GM19025 (cell line): ENCODE results near the gene MFGE8.

Experiments
- ATAC-seq: cut with Tn5 transposase; IDR thresholded peaks from one replicate; pipeline ENCODE4 v1.9.1; 2021; ENCODE audit warnings: mild to moderate bottlenecking, low read depth, moderate library complexity; ENCODE audit not compliant: unreplicated experiment

Gene MFGE8

GRCh38 chr15:88920186-88920891 is 7.2 kb upstream of the MFGE8 start:
- ATAC-seq, result no peak

DNA sequence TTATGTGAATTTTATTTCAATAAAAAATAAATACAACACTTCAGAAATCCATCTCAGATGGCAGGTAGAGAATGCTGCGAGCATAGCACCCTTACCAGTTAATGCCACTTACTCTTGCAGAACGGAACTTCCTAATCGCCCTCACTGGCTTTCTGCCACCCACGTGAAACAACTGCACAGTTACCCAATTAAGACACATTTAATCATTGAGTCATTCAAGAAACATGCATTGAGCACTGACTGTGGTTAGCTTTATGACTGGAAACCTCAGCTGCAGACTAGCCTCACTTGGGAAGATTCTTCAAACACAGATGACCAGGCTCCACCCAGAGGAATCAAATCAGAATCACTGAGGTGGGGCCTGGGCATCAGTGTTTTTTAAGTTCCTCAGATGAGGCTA is 5.6 kb upstream of the MFGE8 start:
- ATAC-seq, result no peak

DNA sequence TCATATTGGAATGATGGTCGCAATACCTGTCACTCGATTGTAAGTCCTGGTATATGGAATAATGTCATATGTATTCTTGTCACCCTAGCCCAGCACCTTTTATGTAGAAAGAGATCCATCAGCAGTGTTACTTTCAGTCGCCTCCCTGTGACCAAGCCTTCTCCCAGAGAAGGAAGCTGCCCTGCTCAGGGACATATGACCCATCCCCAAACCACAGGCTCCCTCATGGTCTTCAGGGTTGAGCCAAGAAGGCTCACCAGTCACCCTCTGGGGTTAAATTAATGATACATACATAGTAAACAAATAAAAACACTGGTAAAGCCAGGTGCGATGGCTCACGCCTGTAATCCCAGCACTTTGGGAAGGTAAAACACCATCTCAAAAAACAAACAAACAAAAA is 4.6 kb upstream of the MFGE8 start:
- no peak for ATAC-seq

DNA sequence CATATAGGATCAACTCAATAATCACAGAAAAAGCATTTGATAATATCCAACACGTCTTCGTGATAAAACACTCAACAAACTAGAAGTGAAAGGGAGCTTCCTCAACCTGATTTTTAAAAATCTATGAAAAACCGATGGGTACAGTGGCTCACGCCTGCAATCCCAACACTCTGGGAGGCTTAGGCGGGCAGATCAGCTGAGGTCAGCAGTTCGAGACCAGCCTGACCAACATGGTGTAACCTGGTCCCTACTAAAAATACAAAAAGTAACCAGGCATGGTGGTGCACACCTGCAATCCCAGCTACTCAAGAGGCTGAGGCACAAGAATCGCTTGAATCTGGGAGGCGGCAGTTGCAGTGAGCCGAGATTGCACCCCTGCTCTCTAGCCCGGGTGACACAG is 2.2 kb upstream of the MFGE8 start:
- ATAC-seq, result no peak

GRCh38 chr15:88913850-88914169 is 631 bp upstream of the MFGE8 start:
- no peak for ATAC-seq

GRCh38 chr15:88912500-88912921 is 668 bp downstream of the MFGE8 start:
- no peak for ATAC-seq

DNA sequence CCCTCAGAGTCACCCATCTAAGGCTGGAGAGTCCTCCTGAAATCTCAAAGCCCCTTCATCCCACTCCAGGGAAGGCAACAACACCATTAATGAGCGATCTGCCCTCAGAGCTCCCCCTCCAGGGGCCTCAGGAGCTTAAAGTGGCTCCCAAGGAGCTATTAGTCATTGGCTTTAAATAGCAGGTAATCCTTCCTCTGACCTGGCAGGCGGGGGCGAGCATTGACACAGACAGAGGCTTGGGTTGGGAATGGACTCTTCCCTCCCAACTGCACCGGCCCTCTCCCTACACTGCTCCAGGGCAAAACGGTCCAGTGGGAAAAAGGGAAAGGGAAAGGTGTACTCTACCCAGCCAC is 1.4 kb downstream of the MFGE8 start:
- no peak for ATAC-seq

DNA sequence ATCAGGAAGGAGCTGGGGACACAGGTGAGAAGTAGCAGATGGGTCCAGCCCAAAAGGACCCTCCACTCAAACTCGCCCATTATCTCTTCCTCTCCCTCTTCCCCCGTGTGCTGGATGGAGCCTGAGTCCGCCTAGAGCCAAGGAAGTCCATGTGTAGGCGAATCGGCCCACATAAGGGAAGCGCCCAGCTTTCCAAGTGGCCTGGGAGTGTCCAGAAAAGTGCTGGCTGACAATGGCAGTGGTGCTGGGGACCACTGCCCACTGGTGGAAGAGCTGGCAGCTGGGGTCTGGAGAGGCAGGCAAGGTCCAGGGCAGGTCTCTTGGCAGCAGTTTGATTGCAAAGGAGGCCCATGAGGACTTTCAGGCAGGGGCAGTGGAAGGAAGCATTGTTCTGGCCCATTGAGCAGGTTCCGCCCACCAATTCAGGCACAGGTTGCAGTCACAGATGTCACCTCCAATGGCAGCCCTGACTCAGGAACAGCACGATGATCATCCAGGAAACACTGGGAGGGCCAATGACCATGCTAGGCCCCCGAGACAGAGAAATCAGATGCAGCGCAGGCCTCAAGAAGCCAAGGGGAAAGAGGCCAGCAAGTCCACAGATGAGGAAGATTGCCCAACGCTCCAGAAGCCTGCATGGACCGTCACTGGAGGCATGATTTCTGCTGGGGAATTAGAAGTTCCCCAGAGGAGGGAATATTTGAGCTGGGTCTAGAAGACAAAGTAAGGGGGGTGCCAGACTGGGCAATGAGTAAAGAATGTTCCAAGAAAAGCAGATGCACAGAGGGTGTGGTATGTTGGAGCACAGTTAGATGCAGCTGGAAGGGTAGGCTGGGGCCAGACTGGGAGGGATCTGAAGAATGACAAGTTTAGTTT is 3.0 kb downstream of the MFGE8 start:
- ATAC-seq, result no peak

DNA sequence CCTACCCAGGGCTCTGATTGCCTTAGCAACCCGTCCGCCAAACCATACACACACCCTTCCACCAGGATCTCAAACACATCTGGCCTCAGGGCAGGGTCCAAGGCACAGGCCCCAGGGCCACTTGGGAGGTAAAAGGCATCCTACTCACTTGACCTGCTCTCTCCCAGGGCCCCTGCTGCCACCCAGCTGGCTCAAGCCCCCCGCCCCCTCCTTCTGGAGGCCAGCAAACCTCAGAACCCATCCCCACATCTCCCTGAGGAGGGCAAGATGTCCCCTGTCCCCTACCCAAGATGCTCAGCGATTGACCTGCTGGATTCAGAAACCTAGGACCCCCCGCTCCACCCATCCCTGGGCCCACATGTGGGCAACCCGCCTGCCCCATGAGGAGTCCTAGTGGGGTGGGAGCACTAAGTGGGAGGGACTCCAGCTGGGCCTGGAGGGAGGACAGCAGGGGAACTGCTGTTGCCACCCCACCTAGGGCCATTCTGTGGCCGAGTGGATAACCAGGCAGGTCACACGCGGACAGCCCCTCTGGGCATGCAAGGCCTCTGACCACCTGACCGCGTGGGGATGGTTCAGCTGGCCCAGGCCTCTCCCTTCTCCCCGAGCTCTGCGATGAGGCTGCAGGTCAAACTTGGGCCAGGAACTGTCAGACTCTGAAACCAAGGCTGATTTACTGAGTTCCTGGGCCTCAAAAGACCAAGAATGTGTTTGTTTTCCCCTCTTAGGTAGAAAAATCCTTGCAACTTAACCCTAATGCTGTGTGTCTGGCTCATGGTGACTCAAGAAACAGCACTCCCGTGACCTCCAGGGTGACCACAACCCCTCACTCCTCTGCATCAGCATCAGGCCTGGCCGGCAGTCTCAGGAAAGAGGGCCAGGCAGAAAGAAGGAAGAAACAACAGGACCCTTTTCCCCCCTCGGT is 4.2 kb downstream of the MFGE8 start:
- ATAC-seq, result no peak

GRCh38 chr15:88908123-88908522 is 5.1 kb downstream of the MFGE8 start:
- no peak for ATAC-seq

DNA sequence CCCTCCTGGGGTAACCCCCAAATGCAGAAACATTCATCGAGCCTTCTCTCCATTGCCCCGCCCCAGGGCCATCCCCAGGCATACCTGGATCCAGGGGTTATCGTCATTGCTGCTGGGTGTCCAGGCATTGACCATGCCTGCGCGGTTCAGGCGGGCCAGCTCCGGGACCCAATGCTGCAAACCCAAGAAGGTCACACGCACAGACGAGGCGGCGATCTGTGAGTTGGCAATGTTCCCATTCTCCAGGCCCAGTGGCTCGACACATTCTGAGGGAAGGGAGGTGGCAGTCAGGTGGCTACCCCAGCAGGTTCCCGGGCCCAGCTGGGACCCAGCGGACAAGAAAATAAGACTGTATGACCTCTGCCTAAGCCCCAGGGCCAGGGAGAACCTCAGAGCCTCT is 6.1 kb downstream of the MFGE8 start:
- ATAC-seq, result no peak

- ATAC-seq, result no peak
Measured at GRCh38 chr15:88906551-88906950, 6.6 kb downstream of the MFGE8 start.

- no peak for ATAC-seq
Measured at GRCh38 chr15:88906130-88906529, 7.0 kb downstream of the MFGE8 start.

GRCh38 chr15:88905576-88905975 is 7.6 kb downstream of the MFGE8 start:
- ATAC-seq, result no peak

- ATAC-seq, result peak; percentile 73
Measured at GRCh38 chr15:88904624-88905327, 8.4 kb downstream of the MFGE8 start.

DNA sequence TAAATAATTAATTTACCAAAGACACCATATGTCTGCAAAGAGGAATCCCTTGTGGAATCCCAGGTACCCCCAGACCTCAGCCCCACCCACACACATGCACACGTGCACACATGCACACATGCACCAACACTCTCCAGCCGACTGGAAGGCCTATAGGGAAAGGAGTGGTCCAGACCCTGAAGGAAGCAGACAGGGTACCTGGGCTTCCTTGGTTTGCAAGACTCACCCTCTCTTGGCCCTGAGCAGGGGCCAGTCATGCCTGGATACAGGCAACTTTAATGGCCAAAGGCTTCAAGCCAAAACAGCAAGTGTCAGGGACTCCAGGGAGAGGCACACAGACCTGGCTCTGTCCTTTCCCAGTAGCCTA is 8.9 kb downstream of the MFGE8 start:
- no peak for ATAC-seq

DNA sequence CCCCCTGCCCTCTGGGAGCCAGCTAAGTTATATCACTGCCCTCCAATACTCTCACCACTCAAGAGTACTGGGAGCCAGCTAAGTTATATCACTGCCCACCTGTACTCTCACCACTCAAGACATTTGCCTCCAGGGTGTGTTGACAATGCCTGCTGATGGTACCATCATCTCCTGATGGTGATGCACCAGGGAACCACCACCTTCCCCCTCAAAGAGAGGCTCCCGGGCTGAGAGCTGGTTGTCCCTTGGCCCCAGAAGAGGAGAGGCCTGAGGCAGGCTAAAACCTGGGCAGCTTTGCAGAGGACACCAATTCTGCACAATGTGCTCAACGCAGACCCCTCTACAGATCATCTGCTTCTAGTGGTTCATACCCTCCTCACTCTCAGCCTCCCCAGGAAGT is 10.3 kb downstream of the MFGE8 start:
- ATAC-seq, result no peak

DNA sequence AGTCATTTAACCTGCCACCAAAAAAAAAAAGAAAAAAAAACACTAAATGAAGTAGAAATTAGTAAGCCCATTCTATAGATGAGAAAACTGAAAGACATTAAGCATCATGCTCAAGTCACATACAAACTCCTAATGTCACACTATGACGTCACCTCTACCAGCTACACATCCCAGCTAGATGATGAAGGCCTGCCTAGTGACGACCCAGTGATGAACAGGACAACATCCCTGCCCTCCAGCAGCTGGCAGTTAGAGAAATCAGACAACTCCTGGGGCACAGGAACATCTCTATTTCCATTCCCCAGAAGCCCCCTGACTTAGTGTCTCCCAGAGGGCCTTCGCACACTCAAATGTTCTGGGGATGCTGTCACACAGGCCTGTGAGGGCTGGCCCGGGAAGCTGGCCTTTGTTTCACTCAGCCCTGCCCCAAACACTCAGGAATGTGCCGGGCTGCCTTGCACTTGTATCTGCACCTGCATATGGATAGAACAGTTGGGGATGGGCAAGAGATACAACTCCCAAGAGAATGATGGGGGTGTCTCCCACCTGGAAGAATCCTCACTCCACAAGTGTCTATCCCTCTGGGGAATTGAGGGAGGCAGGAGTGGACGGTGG is 10.9 kb downstream of the MFGE8 start:
- ATAC-seq, result no peak

DNA sequence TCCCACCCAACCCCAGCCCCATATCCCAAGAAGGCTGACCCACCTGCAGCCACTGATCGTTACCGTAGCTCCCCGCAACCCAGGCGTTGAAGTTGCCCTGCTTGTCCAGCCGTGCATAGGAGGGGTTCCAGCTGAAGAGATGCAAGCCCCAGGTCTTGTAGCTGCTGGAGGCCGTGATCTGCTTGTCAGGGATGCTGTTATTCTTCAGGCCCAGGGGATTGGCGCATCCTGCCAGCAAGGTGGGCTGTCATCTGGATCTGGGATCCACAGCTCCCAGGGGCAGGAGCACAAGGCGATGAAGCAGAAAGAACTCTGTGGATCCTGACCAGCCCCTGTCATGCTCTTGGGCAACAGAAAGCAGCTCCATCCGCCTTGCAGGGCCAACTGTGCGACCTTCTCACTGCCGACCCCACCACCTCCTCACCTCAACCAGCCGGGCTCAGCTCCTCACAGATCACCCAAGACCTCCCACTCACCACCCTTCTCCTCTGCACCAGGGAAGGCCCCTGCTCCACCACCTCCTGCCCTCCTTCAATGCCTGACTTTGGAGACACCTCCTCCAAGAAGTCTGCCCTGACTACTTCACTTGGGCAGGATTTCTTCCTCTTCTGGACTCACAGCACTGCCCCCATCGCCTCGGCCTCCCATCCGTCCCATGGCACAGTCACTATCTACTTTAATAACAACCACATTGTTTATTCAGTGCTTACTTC is 11.5 kb downstream of the MFGE8 start:
- no peak for ATAC-seq
